Nucleus accumbens (tissue), 56 donors: Measurements from ENCODE around the gene PRRX1.

ENCODE experiments used
- DNase-seq, 56 donors: peaks; one replicate each; lab custom pipeline; 2025; lab: John Stamatoyannopoulos, UW

PRRX1 gene

GRCh38 chr1:170749549-170749948 lies 85.6 kb downstream of the PRRX1 start:
- no peak for DNase-seq

- no peak for DNase-seq
Observed at GRCh38 chr1:170749959-170750358, 86.0 kb downstream of the PRRX1 start.

GRCh38 chr1:170755795-170756194 lies 91.9 kb downstream of the PRRX1 start:
- DNase-seq: no peak

- no peak for DNase-seq
Observed at GRCh38 chr1:170758992-170759391, 95.1 kb downstream of the PRRX1 start.

GRCh38 chr1:170765279-170765678 lies 101.3 kb downstream of the PRRX1 start:
- no peak for DNase-seq

- peak in 2 of 56 donors; percentile 1 for DNase-seq
Observed at GRCh38 chr1:170765712-170766330, 101.9 kb downstream of the PRRX1 start.

GRCh38 chr1:170768929-170769328 lies 105.0 kb downstream of the PRRX1 start:
- DNase-seq: no peak

- DNase-seq: no peak
Observed at GRCh38 chr1:170769691-170770090, 105.8 kb downstream of the PRRX1 start.

- DNase-seq: no peak
Observed at GRCh38 chr1:170770254-170770653, 106.3 kb downstream of the PRRX1 start.

GRCh38 chr1:170776252-170776651 lies 112.3 kb downstream of the PRRX1 start:
- no peak for DNase-seq

- no peak for DNase-seq
Observed at GRCh38 chr1:170776777-170777176, 112.8 kb downstream of the PRRX1 start.
